Measurements from ENCODE around the gene KCP.

Gene KCP

DNA sequence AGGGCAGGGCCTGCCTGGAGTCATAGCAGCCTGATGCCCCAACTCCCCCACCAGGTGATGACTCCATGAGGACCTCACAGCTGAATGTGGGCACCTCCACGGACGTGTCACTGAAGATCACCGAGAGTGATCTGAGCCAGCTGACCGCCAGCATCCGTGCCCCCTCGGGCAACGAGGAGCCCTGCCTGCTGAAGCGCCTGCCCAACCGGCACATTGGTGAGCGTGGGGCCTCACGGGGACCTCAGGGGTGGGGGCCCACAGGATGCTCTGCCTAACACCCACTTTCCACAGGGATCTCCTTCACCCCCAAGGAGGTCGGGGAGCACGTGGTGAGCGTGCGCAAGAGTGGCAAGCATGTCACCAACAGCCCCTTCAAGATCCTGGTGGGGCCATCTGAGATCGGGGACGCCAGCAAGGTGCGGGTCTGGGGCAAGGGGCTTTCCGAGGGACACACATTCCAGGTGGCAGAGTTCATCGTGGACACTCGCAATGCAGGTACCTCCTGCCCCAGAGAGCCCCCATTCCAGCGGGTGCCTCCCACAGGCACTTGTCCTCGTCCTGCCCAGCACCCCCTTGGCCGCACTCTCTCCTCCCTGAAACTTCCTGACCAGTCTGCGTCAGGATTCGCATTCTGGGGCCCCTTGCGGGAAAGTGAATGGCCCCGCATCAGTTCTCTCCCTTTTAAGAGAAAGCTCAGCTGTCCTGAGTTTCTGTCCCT is 57.8 kb downstream of the KCP start:
- no peak for DNase-seq

- no peak for DNase-seq
These were observed 60.6 kb downstream of the KCP start for GRCh38 chr7:128849804-128850490.

DNA sequence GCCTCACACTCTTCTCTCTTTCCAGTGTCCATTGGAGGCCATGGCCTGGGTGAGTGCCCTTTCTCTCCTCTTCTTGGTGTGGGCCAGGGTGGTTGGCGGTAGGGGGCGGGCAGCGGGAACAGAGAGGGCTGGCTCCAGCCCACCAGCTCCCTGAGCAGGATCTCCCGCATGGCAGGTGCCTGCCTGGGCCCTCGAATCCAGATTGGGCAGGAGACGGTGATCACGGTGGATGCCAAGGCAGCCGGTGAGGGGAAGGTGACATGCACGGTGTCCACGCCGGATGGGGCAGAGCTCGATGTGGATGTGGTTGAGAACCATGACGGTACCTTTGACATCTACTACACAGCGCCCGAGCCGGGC is 61.4 kb downstream of the KCP start:
- DNase-seq = no peak

DNA sequence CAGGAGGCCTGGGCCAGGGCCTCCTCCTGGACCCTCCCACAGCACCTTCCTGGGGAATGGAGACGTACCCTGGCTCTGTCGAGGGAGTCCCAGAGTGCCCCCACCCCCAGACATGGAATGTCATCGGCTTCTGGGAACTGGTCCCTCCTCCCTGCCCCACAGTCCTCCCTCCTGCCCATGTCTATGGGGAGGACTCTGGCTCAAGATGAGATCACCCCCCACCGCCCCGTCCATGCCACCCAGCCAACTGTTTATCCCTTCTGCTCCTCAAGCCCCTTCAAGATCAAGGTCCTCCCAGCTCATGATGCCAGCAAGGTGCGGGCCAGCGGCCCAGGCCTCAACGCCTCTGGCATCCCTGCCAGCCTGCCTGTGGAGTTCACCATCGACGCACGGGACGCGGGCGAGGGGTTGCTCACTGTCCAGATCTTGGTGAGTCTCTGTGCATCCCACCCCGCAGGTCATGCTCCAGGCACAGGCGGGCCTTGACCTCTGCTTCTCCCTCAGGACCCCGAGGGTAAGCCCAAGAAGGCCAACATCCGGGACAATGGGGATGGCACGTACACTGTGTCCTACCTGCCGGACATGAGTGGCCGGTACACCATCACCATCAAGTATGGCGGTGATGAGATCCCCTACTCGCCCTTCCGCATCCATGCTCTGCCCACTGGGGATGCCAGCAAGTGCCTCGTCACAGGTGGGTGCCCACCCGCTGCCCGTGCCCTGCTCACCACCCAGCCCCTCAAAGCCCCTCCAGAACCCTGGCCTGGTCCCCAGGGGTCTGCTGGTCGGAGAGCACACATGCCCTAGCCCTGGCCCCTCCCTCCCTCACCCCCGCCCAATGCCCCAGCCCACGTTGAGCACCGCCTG is 62.0 kb downstream of the KCP start:
- DNase-seq = no peak

DNA sequence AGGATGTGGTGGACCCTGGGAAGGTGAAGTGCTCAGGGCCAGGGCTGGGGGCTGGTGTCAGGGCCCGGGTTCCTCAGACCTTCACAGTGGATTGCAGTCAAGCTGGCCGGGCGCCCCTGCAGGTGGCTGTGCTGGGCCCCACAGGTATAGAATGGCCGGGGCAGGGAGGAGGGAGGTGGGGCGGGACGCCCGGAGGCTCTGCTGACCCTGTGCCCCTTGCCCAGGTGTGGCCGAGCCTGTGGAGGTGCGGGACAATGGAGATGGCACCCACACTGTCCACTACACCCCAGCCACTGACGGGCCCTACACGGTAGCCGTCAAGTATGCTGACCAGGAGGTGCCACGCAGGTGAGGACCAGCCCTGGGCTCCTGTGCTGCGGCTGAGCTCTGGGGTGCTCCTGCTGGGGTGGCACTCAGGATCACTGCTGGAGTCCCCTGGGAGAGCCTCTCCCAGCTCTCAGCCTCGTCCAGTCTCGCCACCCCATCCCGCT is 62.7 kb downstream of the KCP start:
- no peak for DNase-seq

GRCh38 chr7:128846781-128847444 is 63.6 kb downstream of the KCP start:
- DNase-seq = no peak

DNA sequence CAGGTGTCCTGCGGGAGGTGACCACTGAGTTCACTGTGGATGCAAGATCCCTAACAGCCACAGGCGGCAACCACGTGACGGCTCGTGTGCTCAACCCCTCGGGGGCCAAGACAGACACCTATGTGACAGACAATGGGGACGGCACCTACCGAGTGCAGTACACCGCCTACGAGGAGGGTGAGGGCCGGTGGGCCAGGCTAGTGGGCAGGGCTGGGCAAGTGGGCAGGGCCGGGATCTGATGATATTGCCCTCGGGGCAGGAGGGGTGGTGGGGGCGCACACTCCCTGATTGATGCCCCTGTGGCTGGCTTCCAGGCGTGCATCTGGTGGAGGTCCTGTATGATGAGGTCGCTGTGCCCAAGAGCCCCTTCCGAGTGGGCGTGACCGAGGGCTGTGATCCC is 64.5 kb downstream of the KCP start:
- no peak for DNase-seq

- DNase-seq = no peak
These were observed 65.0 kb downstream of the KCP start for GRCh38 chr7:128845475-128845874.

DNA sequence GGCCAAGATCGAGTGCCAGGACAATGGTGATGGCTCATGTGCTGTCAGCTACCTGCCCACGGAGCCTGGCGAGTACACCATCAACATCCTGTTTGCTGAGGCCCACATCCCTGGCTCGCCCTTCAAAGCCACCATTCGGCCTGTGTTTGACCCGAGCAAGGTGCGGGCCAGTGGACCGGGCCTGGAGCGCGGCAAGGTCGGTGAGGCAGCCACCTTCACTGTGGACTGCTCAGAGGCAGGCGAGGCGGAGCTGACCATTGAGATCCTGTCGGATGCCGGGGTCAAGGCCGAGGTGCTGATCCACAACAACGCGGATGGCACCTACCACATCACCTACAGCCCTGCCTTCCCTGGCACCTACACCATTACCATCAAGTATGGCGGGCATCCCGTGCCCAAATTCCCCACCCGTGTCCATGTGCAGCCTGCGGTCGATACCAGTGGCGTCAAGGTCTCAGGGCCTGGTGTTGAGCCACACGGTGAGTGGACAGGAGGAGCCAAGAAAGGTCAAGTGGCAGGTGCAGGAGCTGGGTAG is 65.7 kb downstream of the KCP start:
- DNase-seq = no peak

GRCh38 chr7:128843938-128844621 is 66.4 kb downstream of the KCP start:
- no peak for DNase-seq

GRCh38 chr7:128842674-128843641 is 67.6 kb downstream of the KCP start:
- DNase-seq = no peak

DNA sequence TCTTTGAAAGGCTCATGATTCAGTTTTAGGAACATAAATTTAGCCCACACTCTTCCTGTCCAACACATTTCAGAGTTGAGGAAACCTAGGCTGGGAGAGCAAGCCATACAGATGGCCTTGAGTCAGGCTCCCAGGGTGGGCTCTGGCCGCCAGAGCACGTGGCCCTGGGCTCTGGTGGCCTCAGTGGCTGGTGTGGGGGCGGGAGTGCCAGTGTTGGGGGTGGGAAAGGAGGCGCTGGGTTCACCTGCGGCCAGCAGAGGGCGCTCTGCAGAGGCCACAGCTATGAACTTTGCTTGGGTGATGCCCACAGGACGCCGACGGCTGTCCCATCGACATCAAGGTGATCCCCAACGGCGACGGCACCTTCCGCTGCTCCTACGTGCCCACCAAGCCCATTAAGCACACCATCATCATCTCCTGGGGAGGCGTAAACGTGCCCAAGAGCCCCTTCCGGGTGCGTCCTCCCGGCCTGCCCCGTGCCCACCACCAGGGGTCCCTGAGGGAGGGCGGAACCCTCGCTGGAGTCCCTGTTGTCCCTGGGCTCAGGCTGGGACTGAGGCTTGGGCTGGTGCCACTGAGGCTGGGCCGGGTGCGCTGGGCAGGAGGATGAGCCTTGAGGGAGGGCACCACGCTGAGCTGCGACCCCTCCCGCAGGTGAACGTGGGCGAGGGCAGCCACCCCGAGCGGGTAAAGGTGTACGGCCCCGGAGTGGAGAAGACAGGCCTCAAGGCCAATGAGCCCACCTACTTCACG is 68.4 kb downstream of the KCP start:
- DNase-seq = no peak

GRCh38 chr7:128841171-128841690 is 69.3 kb downstream of the KCP start:
- no peak for DNase-seq

- no peak for DNase-seq
These were observed 70.0 kb downstream of the KCP start for GRCh38 chr7:128840326-128841170.

GRCh38 chr7:128839751-128840177 is 70.7 kb downstream of the KCP start:
- DNase-seq = no peak

GRCh38 chr7:128838981-128839731 is 71.4 kb downstream of the KCP start:
- DNase-seq = no peak

DNA sequence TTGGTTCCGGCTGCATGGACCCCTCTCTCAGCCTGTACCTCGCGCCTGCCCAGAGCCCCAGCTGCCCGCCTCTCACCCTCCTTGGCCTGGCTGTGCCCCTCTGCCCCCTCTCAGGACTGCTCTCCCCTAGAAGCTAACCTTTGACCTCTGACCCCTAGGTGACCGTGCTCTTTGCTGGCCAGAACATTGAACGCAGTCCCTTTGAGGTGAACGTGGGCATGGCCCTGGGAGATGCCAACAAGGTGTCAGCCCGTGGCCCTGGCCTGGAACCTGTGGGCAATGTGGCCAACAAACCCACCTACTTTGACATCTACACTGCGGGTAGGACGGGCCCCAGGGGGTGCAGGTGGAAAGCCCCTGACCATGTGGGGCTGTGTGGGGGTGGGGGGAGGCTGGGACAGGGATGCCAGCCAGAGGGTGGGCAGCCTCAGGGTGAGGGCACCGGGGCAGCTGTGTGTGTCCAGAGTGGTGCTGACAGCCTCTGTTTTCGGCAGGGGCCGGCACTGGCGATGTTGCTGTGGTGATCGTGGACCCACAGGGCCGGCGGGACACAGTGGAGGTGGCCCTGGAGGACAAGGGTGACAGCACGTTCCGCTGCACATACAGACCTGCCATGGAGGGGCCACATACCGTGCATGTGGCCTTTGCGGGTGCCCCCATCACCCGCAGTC is 72.3 kb downstream of the KCP start:
- no peak for DNase-seq

DNA sequence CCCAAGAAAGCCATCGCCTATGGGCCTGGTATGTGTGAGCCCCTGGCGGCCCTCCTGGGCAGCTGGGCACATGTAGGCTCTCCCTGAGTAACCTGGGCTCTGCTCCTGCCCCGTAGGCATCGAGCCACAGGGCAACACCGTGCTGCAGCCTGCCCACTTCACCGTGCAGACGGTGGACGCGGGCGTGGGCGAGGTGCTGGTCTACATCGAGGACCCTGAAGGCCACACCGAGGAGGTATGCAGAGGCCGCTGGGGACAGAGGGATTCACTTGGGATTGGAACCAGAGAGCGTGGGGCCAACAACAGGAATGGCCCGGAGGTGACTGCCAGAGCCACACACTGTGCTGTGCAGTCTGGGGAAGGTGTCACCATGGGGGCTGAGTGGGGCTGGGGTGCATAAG is 73.0 kb downstream of the KCP start:
- no peak for DNase-seq

Data from NCI-H1436 treated with DMSO at 0.1 percent for 48 hours (cell line).